OCI-M1 (cell line): ENCODE measurements around the gene IKZF1.

ENCODE experiments used
- DNase-seq: peaks from one replicate; lab custom pipeline; 2025; lab: John Stamatoyannopoulos, UW

The IKZF1 gene

GRCh38 chr7:50308532-50309385, 4.2 kb downstream of the IKZF1 start:
- DNase-seq, result no peak

DNA sequence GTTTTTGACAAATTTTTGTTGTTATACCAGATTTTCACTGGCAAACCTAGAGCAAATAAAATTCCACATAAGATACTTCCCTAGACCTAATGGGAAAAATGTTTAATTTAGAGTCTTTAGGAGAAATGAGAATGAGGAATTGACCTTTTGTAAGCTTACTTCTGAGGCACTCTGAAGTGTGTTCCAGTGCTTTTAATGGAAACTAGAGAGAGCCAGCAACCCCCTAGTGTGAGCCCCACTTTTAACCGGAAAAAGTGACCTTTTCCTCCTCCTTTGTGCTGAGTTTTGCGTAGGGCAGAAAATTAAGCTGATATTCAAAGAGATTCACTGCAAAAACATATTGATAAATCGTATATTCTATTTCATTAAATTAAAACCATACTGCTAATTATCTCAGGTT, 5.2 kb downstream of the IKZF1 start:
- peak; percentile 24 for DNase-seq

DNA sequence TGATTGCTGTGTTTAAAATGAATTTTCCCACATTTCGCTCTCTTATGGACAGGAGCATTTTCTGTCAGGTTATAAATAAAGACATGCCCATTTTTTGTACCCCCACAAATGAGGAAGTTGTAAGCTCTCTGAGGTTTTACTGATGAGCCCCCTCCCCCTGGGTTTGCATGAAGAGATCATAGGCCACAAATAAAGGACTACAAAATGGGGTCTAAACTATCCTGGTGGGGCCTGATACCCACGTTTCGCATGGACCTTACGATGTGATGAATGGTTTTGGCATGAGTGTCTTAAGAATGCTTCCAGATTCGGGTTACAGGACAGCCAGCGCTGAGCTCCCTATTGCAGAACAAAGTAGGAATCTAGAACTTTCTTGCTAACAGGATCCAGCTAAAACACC, 5.8 kb downstream of the IKZF1 start:
- DNase-seq, result peak; percentile 46

GRCh38 chr7:50310956-50311355, 6.4 kb downstream of the IKZF1 start:
- no peak for DNase-seq

DNA sequence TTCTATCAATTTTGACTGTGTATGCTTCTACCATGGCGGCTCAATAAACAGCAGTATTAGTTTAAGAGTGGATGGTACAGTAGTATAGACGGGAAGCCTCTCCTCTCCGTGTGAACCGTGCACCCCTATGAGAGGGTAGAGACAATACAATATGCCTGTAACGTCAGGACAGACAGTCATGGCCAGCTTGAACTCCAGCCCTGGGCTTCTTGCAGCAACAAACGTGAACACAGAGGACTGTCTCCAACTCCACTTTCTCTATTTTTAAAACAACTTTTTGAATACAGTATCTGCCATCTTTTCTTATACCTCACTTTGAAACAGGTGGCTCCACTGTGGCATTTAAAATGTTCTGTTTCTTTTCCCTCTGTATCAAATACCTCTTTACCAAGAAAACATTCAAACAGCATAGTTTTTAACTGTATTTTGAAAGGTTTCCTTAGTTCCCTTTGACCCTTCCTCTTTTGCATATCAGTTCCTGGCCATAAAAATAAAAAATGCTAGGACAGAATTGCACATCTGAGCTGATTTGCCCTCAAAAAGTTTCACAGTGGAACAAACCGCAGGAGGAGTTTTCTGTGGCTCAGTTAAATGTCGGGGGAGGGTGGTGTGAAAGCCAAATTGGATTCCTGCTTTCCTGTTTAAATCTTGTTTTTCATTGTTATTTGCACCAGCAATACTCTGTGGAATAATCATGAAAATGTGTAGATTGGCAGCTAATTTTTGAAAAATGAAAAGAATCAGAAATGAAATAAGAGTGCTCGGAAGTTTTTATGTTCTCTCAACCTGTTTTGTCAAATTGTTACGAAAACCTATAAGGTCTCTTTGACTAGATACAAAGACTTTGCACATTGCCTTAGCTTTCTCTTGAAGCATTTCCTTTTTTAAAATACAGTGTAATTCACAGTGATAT, 8.0 kb downstream of the IKZF1 start:
- DNase-seq, result peak; percentile 66

GRCh38 chr7:50314836-50315592, 10.5 kb downstream of the IKZF1 start:
- DNase-seq, result no peak

DNA sequence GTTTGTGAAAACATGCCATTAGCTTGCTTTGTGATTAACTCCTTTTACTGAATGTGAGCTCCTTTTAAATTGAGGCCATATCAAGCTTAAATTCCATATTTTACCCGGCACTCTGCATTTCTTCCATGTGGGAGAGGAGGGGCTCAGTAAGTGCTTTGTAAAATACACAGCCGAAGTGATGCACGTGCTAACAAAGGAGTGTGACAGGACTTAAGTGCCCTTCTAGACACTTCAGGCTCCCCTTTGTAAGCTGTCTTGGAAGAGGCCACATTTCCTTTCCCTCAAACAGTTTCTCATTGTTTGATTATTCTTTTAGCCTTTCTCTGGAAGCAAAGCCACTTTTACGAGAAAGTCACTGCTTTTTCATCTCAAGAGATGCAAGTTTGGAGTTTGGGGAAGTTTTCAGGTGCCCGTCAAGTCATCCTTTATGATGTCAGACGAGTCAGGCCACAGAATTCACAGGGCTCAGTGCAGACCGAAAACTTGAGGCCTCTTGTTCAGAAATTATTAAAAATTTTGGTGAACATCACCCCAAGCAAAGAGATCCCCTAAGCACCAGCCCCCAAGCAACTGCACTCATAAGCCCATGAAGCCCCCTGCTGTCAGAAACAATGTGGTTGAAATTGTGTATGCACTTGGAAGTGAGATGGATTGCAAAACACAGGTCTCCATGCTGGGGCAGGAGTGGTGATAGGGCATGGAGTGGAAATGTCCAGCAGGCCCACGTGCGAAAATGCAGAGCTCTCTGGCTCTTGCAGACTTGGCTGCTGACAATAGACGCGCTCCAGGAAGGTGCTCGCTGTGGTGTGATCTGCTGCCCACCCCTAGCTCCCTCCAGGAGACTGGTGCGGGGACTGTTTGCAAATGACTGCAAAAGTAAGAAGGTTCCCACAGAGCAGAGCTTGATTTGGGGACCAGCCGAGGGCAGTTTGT, 11.5 kb downstream of the IKZF1 start:
- DNase-seq, result no peak

DNA sequence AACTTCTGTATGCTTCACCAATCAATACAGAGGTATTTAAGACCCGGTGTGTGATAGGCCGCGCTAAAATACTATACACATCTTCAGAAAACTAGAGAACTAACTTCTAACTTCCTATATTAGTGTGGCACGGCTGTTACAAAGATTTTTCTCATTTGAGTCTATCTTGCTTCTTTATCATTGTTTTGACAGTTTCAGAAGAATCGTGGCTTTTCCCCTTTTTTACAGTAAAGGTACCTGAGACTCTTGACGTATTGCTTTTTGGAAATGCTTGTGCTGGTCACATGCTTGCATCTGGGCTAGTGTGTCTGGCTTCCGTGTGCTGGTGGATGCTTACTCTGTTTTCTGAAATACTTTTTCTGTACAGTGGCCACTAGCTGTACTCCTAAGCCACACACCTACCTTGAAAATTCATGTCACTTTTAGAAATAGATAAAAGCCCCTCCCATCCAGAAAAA, 12.7 kb downstream of the IKZF1 start:
- no peak for DNase-seq

DNA sequence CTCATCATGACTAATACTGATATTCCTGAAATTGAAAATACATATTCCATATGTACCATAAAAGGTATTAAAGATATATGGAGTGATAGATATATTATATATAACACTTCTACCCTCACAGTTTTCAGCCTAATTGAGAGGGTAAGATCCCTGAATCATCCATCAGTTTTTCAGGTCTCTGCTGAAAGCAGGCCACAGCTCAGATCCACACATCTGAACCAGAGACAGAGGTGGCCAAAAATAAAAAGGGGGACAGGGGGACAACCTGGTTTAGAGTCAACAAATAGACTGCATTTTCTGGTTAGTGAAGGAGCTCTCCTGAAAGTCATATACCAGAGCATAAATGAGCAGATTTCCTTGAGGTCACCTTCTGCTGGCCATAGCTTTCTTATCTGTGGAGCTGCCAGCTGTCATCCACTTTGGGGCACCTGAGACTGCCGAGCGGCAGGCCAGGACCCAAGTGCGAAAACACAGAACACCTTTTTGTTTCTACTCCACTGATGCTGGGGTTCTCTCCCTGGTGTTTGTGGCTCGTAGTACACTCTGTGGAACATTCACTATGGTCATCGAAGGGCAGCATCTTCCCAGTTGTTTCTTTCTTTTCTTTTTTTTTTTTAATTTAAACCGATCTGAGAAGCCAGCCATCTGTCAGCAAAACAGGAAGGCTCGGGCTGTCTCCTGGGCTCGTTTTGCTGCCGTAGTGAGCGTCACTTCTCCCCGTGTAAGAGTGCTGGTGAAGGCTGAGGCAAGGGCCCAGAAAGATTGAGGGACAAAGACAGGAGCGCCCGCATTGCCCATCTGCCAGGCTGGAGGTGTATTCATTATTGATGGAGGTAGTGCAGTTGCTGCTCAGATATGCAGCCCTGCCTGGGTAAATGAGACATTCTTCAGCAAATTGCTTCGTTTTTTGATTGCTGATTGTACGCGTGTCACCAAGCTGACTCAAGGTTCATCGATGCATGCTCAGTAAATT, 13.5 kb downstream of the IKZF1 start:
- no peak for DNase-seq

DNA sequence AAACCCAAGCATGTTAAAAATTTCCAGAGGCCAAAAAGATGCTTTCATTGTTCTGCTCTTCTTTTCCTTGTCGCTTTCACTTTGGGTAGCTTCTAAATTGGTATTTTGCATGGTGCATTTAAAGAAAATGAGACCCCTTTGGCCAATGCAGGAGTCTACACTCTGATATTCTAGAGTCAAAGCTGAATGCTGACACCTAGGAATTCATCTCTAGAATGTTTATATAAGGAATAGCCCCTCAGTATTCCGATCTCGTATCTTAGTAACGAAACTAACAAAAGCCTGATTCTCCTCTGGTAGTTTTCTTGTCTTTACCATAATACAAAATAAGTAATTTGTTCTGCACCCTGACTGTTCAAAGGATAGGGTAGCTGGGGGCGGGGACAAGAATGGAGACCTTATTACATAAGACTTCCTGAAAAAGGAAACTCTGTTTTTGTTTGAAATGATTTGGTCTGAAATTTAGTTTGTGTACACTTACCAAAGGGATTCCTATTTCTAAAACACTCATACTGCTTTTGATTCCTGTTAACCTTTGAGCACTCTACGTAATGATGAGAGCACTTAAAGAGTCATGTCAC, 17.1 kb downstream of the IKZF1 start:
- DNase-seq, result no peak

DNA sequence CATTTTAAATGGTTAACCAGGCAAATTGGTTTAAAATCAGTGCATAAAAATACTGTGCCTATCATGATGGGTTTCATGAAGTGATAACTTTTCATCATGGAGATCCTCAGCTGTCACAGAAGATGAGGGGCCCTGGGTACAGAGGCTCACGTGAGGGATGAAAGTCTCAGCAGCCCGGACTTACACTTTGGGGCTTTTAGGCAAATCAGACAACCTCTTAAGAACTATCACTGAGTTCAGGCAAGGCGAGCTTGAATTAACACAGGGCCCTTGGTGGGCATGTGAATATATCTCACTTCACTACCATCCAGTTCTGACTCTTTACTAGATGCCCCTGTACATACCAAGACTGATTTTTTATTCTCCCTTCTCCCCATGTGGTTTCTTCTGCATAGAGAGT, 19.6 kb downstream of the IKZF1 start:
- no peak for DNase-seq

DNA sequence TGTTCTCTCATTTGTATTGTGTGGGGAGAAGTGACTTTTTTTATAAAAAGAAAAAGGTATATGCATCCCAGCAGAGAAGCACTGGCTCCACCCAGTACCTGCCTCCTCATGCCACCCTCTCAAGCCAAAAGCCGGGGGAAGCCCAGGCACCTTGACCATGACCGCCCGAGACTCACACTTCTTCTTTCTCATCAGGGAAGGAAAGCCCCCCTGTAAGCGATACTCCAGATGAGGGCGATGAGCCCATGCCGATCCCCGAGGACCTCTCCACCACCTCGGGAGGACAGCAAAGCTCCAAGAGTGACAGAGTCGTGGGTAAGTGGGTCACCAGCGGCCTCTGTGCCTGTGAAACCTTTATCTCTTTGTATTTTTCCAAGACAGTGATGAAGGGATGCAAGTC, 22.9 kb downstream of the IKZF1 start:
- no peak for DNase-seq

- no peak for DNase-seq
These were observed 25.3 kb downstream of the IKZF1 start for GRCh38 chr7:50329775-50330174.

- peak; percentile 1 for DNase-seq
These were observed 25.7 kb downstream of the IKZF1 start for GRCh38 chr7:50330254-50330653.

DNA sequence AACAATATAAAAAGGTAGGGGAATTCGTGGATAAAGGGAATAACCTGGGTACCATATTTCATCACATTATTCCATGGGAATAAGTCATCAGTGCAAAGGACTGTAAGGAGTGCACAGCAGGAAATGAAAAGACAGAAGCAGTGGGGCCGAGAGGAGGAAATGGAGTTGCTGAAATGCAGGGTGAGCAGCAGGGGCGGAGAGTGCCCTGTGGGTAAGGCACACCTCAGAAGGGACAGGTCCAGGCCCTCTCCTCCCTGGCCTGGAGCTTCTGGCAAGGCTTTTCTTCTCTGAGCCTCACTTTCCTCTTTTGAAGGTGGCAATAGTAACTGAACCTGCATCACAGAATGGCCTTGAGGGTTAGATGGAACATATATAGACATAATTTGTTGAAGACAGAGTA, 26.2 kb downstream of the IKZF1 start:
- DNase-seq, result no peak

- no peak for DNase-seq
These were observed 27.2 kb downstream of the IKZF1 start for GRCh38 chr7:50331564-50332208.

GRCh38 chr7:50332241-50333165, 28.0 kb downstream of the IKZF1 start:
- peak; percentile 33 for DNase-seq

DNA sequence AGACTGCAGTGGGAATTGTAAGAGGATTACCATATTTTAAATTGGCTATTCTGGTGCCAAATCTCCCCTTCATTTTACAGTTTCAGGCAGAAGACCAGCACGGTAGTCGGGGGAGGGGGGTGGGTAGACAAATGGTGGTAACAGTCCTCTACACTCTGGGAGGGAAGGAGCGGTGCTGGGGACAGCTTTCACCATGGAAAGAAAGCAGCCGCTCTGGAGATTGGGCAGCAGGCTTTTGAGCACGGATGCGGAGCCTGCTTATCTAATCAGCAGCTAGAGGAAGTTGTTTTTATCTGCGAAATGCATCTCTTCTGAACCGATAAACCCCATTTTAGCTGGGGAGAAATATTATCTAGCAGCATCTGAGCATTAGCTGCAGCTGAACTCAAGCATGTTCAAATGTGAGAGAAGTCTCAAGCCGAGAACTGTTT, 28.7 kb downstream of the IKZF1 start:
- DNase-seq, result peak; percentile 60
